ENCODE results near the gene GPC6. TPM values are rescaled to one million over a fixed set of nuclear protein-coding genes. Genes with fewer than 3 reads are reported as not detected.

Gene GPC6
- total RNA-seq, 3 donors from 2014 or later (not counting 1 experiment from before 2014, with no cell fraction given): not detected

- Mint-ChIP-seq H3K27ac (no peak overlapping the region), H3K4me3 (no peak overlapping the region), H3K36me3 (no peaks in the 10 kb centered on the region), H3K4me1 (no peaks in the 10 kb centered on the region), H3K9me3 (no peaks in the 10 kb centered on the region), H3K27me3 (ENCODE audit: low read depth in 2 of 2) (peaks cover 5 to 29% of the 10 kb centered on the region in 2 donors)
- Histone ChIP-seq H3K9me3 (ENCODE audit: control insufficient read depth, insufficient read depth, low read length) (no peaks in the 10 kb centered on the region), H3K36me3 (ENCODE audit: control insufficient read depth, insufficient read depth, low read length) (no peaks in the 10 kb centered on the region), H3K27me3 (ENCODE audit: control insufficient read depth, insufficient read depth, low read length) (no peaks in the 10 kb centered on the region), H3K4me1 (ENCODE audit: control insufficient read depth, insufficient read depth, low read length) (no peaks in the 10 kb centered on the region), H3K27ac (ENCODE audit: low read length) (no peak overlapping the region), H3K4me3 (ENCODE audit: low read length) (no peak overlapping the region)
- ATAC-seq: no peak
- TF ChIP-seq CTCF (IDR thresholded peaks at IDR 0.05): no peak
- no peak for DNase-seq
- intact Hi-C loops (cut with micrococcal nuclease): no loop called here
- WGBS (ENCODE audit: insufficient coverage): 91% methylated on average over 3 of the region's 3 CpGs
Observed at GRCh38 chr13:94224670-94225069, 998.1 kb downstream of the GPC6 start.

- WGBS (ENCODE audit: insufficient coverage): 88% methylated on average over 6 of the region's 6 CpGs
- H3K4me1 ChIP-seq (ENCODE audit: control insufficient read depth, insufficient read depth, low read length): no peaks in the 10 kb centered on the region
- Mint-ChIP-seq H3K36me3 (no peaks in the 10 kb centered on the region), H3K9me3 (no peaks in the 10 kb centered on the region), H3K27ac (no peak overlapping the region), H3K27me3 (ENCODE audit: low read depth in 2 of 2) (peaks cover 5 to 22% of the 10 kb centered on the region in 2 donors), H3K4me1 (no peaks in the 10 kb centered on the region), H3K4me3 (no peak overlapping the region)
- H3K9me3 ChIP-seq (ENCODE audit: control insufficient read depth, insufficient read depth, low read length): no peaks in the 10 kb centered on the region
- H3K36me3 ChIP-seq (ENCODE audit: control insufficient read depth, insufficient read depth, low read length): no peaks in the 10 kb centered on the region
- TF ChIP-seq CTCF (IDR thresholded peaks at IDR 0.05): no peak
- H3K27me3 ChIP-seq (ENCODE audit: control insufficient read depth, insufficient read depth, low read length): no peaks in the 10 kb centered on the region
- intact Hi-C loops (cut with micrococcal nuclease): no loop called here
- no peak overlapping the region for H3K4me3 ChIP-seq (ENCODE audit: low read length)
- H3K27ac ChIP-seq (ENCODE audit: low read length): no peak overlapping the region
- ATAC-seq (no peak), DNase-seq (no peak)
Observed at GRCh38 chr13:94227255-94227879, 1000.8 kb downstream of the GPC6 start.

GRCh38 chr13:94228763-94229162, 1002.2 kb downstream of the GPC6 start:
- Mint-ChIP-seq H3K36me3 (no peaks in the 10 kb centered on the region), H3K4me1 (no peaks in the 10 kb centered on the region), H3K27me3 (ENCODE audit: low read depth in 2 of 2) (peaks cover 0 to 13% of the 10 kb centered on the region in 2 donors), H3K27ac (no peak overlapping the region), H3K9me3 (no peaks in the 10 kb centered on the region), H3K4me3 (no peak overlapping the region)
- H3K36me3 ChIP-seq (ENCODE audit: control insufficient read depth, insufficient read depth, low read length): no peaks in the 10 kb centered on the region
- no peaks in the 10 kb centered on the region for H3K4me1 ChIP-seq (ENCODE audit: control insufficient read depth, insufficient read depth, low read length)
- intact Hi-C loops (cut with micrococcal nuclease): no loop called here
- ATAC-seq (no peak), DNase-seq (no peak)
- no peaks in the 10 kb centered on the region for H3K27me3 ChIP-seq (ENCODE audit: control insufficient read depth, insufficient read depth, low read length)
- no peaks in the 10 kb centered on the region for H3K9me3 ChIP-seq (ENCODE audit: control insufficient read depth, insufficient read depth, low read length)
- WGBS (ENCODE audit: insufficient coverage): no CpG with 5 or more reads among the region's 1 CpG
- H3K27ac ChIP-seq (ENCODE audit: low read length): no peak overlapping the region
- no peak for TF ChIP-seq CTCF (IDR thresholded peaks at IDR 0.05)
- H3K4me3 ChIP-seq (ENCODE audit: low read length): no peak overlapping the region

Data from natural killer cell (primary cell).